ENCODE results near the gene NAA16. TPM values are rescaled to one million over a fixed set of nuclear protein-coding genes. Genes with fewer than 3 reads are reported as not detected.

The NAA16 gene
- total RNA-seq: 3.8 and 4.5 TPM in 2 replicates

DNA sequence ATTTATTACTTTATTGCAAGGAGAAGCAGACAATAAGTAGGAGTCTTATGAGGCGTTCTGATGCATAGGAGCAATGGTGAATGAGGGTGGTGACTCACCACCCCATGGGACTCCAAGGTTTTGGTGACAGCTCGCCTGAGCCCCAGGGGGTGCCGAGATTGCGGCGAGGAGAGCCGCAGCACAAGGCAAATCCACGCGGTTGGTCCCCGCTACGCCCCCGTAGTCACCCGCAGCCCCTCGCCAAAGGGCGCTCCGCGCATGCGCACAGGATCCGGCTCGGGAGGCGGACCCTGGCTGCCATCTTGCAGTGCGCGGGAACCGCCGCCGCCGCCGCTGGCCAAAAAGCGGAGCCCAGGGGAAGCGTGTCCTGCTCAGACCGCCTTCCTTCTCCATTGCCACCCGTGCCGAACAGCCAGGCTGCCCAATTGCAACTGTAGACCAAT is at the start of gene NAA16:
Gene NAA16 (plus strand): TSS at position 305 of the 443 bp plus-strand sequence. CDS start 262 bp downstream, outside the sequence.

DNA sequence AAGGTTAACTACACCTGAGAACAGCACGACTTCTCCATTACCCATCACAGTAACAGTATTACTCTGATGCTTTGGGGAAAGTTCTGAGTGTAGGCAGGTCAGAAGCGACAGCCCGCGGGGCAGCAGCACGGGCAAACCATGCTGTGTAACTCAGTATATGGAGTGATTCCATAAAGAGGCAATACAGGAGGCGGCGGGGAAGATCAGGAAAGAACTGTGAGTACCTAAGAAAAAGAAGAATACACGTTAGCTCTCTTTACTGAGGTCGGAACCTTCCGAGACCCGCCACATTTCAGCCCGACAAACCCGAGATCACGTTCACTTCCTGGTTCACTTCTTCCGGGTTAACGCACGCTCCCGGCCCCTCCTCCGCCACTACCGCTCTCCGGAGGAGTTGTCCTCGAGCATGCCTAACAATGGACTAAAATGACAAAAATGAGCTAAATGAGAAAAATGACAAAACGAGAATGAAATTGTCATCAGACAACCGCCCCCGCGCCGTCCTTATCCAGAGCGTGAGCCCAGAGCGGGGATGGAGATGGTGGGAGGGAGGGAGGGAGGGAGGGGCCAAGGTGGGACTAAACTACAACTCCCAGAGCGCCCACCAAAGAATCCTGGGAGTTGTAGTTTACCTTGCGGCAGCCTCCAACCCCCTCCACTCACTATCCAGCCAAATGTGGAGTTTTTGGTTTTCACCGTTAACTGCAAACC is 47.7 kb upstream of the NAA16 start, which contains the start of gene MTRF1:
Gene MTRF1 (minus strand): TSS at position 316 of the 711 bp plus-strand sequence. CDS start 2,669 bp downstream, outside the sequence.

Other genes with a start within 250 kb of the NAA16 start
- gene WBP4, start 249.8 kb upstream of the NAA16 start, total RNA-seq: 7.1 and 7.3 TPM in 2 replicates
- gene KBTBD6, start 178.5 kb upstream of the NAA16 start, total RNA-seq: 6.3 and 6.8 TPM in 2 replicates
- gene KBTBD7, start 116.7 kb upstream of the NAA16 start, total RNA-seq: 2.8 and 3.0 TPM in 2 replicates
- 5.0 and 5.4 TPM in 2 replicates for gene MTRF1, start 47.7 kb upstream of the NAA16 start, total RNA-seq
- gene RGCC, start 146.3 kb downstream of the NAA16 start, total RNA-seq: 5.9 and 11.2 TPM in 2 replicates